Raji (cell line): Measurements from ENCODE around the gene PALLD.

Source experiments
- POLR2A ChIP-seq: IDR thresholded peaks from 2 replicates; pipeline ENCODE4 v1.6.1; 2011; ENCODE audit warnings: low read depth, low read length, control low read depth; ENCODE audit not compliant: insufficient read depth

PALLD gene

DNA sequence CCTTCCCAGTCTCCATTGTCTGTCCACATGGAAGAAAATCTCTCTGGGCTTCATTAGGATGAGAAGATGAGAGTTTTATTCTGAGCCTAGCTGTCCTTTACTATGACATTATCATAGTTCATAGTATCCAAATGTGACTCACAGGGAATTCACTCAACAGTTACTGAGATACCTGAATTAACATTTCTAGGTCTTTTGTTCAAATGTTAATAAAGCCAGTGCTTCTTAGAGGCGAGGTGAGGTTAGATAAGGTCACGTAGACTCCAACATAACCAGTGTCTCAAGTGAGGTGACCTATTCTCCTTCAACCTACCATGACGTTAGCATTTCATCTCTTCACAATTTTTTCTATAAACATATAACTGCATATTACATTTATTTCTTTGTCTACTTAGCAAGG lies 67.2 kb downstream of the PALLD start:
- no peak for TF ChIP-seq POLR2A

DNA sequence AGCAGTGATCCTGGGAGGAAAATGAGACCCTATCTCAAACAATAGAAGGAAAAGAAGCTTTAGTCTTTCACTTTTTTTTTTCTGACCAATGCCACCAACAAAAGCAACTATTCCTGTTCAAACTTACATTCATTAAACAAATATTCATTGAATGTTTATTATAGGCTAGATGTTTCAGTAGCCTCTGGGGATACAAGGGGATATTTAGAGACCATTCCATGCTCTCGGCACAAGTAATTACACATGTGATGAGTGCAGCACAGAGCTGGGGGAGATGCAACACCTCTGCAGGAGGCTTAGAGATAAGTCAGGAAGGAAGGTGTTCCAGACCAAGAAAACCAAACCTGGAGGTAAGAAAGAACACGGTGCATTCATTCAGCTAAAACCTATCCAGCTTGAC lies 68.3 kb downstream of the PALLD start:
- no peak for TF ChIP-seq POLR2A

DNA sequence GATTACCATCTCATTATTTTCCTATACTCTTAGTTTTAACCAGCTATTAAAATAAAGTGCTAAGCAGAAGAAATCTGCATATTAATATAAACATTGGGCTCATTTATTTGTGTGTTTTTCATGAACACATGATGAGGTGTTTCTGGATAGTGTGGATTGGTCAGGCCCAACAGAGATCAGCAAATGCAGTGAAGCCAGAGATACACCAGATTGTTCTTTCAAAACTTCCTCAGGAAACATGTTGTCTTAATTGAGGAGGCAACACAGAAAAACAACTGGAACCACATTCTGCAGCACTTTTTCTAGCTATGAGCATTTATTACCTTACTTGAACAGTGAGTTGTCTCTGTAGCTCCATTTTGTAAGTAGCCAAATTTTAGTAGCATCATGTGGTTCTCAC lies 69.9 kb downstream of the PALLD start:
- TF ChIP-seq POLR2A = no peak

DNA sequence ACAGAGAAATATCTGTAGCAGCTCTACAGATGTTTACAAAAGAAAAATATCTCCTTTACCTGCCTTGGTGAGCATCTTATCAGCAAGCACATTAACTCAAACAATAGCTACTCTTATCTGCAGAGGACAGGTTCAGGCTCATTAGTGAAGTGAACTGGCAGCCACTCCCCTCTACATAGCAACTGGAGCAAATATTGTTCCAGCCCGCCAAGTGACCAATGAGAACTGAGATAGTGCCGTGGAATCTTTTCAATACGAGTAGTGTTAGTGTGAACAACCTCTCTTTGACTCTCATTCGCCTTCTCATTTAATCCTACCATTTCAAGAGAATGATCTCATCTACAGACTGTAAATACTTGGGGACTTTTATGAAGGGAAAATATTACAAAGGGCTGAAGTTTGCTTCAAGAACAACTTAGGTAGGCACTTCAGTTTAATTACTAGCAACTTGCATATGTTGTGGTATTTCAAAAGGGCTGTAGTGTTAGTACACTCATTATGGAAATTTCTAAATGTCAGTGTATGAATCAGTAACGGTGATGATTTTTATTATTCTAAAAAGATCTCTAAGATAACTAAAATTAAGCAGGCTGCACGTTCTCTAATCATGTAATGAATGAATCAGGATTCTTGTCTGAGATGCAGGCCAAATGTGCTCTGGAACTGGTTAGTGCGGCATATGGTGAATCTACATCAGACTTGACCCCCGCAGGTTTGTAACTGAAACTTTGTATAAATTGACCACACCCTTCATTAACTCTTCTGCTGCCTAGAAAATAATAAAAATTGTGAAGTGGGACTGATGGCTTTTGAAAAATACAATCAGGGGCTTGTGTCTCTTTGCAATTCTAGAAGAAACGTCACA lies 72.4 kb downstream of the PALLD start:
- TF ChIP-seq POLR2A = no peak

DNA sequence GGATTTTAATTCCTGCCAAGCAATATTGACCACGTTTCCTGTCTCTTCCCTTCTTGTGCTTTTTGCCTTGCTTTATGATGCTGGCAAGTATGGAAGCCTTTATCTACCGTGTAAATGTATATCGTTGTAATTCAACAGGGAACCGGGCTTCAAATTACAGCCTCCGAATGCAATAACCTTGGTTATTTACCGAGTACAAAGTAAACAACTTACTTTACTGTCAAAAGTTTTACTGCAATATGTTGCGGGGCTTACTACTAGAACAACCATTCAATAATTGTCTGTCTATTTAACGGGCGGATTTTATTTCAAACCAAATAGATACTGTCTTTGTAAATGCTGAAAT lies 73.1 kb downstream of the PALLD start:
- no peak for TF ChIP-seq POLR2A

DNA sequence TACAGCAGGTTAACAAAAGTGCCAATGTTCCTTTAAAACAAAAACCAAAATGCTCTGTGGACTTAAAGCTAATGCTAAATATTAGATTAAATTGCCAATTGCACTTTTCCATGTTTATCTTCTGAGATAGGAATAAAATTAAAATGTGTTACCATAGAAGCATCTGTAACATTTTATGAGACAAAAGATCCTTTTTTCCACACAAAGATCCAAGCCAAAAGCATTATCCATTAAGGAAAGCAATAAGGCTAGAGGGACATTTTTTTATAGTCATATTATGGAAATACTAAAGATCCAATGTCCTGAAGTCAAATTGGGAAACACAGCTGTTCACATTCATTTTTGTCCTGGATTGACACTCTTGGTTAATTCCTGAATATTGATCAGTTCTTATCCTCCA lies 73.6 kb downstream of the PALLD start:
- TF ChIP-seq POLR2A = no peak

DNA sequence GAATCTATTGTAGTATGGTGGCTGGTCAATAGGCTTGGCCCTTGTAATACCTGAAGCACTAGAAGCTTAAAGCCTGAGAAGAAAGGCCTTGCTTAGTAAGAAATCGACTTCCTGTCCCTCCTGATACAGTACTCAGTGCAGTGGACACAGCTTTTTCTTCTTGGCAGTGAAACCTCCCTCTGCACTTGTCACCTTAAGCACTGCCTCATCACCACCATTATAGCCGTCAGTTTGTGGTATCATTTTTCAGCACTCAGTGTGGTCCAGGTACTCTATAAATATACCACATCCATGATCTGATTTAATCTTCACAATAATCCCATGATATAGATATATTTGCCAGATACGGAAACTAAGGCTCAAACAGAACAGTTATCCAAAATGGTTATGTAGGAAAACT lies 75.2 kb downstream of the PALLD start:
- TF ChIP-seq POLR2A = no peak

DNA sequence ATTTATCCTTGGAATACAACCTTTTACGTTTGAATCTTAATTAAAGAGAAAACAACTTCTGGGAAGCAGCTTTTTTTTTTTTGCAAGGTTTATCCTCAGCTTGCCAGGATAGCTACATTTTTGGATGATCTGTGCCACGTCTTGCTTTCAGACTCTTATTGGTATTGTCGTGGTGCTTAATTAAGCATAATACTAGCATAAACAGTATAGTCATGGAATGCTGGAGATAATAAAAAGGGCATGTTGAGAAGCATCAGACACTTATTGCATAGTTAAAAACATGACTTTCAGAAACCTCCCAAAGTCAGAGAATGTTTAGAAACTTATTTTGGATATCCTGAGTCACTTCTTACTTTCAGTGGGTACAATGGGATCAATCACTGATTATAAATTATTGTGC lies 77.0 kb downstream of the PALLD start:
- TF ChIP-seq POLR2A = no peak

DNA sequence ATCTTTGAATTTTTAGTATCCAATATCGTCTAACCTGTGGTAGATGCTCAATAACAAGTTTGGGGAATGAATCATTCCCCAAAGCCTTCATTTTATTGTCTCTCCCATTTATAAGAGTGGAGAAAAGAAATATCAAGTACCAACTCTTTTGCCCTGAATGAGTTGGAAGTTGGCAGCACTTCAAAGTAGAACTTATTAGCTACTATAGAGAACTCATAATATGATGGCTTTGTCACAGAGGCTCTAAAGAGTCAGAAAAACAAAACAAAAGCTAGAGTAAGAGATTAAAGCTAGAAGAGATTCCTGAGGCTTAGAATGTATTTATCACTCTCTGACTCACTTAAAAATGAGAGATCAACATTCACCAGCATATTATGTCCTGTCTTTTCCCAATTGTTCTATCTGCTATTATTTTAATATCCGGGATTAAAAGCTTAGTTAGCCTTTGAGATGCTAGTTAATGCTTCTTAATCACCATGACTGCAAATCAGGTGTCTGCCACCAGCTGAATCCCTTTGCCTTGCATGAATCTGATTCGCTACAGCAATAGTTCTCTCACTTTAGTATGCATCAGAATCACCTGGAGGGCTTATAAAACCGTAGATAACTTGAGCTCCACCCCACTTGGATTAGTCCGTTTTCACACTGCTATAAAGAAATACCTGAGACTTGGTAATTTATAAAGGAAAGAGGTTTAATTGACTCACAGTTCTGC lies 77.9 kb downstream of the PALLD start:
- TF ChIP-seq POLR2A = no peak

DNA sequence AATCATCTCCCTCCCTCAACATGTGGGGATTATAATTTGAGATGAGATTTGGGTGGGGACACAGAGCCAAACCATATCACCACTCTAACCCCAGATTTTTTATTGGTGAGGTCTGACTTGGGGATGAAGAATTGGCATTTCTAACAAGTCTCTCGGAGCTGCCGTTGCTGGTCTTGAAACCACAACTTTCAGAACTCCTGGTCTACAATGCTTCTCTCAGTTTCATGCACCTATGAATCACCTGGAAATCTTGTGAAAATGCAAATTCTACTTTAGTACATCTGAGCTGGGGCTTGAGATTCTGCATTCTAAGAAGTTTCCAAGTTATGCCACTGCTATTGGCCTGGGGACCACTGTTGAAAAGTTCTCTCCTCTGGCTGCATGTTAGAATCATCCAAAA lies 78.6 kb downstream of the PALLD start:
- TF ChIP-seq POLR2A = no peak

DNA sequence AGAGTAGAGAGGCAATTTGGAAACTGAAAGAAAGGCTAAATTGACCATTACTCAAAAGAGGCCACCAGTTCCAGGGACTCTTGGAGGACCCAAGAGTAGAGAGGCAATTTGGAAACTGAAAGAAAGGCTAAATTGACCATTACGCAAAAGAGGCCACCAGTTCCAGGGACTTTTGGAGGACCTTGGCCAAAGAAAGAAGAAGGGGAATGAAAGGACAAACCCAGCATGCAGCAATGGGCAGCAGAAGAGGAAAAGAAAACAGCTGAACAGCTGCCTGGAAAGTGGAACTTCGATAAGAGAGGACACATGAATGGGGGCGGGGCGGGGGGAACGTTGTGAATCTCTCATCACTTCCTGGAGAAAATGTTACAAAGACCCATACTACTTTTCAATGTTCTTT lies 80.8 kb downstream of the PALLD start:
- TF ChIP-seq POLR2A = no peak

DNA sequence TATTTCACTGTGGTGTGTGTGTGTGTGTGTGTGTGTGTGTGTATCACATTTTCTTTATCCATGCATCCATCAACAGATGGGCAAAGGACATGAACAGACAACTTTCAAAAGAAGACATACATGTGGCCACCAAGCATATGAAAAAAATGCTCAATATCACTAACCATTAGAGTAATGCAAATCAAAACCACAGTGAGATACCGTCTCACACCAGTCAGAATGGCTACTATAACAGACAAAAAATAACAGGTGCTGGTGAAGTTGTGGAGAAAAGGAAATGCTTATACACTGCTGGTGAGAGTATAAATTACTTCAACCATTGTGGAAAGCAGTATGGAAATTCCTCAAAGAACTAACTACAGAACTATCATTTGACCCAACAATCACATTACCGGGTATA lies 83.4 kb downstream of the PALLD start:
- no peak for TF ChIP-seq POLR2A

DNA sequence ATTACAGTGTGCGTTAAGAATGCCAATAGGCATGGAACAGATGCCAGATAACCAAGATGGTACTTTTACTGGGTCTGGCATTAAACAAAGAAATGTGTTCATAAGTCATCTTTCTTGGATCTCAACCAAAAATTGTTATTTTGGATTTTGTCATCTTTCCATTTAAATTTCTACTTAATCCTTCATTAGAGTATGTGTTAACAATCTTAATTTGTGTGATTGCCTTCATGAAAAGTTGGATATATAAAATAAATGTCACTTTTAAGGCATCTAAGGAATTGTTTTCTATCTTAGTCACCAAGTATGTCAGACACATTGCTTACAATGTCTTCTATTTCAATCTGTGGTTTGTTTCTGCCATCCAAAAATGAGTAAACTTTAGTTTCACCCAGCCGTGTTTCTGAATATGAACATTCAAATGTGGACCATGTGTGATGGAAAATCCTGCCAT lies 87.5 kb downstream of the PALLD start:
- no peak for TF ChIP-seq POLR2A

DNA sequence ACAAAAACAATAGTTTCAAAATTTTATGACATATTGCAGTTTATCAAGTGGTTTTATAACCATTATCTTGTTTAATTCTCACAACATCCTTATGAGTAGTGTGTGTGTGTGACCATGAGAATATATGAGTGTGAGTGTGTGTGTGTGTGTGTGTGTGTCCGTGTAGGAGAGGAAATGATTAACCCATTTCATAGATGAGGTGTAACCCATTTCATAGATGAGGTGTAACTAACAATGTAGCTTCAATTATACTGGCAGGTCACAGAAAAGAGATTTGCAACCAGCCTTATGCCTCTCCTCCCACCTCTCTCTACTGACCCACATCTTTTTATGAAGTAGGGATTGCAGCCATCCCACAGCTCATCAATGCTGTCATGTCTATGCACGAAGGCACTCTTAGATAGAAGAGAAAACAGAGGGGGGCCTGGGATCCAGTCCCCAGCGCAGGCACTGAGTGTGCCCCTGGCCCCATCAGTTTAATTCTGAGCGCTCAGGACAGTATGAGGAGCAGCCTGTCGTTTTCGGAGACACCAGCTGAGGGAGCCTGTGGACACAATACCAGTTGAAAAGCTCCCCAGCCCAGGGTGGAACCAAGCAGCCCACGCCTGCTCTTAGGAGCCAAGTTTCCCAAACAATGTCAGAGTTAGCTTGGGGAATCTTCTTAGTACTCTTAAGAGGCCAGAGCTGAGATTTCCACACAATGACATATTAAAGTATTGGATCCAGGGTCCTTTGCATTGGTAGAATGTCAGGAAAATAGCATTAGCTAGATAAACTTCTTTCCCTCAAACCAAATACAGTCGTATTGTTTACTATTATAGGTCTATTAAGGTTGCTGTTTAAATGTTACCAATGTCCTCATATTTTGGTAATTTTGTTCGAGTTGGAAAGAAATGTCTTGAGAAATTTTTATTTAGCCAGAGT lies 88.6 kb downstream of the PALLD start:
- TF ChIP-seq POLR2A = no peak

DNA sequence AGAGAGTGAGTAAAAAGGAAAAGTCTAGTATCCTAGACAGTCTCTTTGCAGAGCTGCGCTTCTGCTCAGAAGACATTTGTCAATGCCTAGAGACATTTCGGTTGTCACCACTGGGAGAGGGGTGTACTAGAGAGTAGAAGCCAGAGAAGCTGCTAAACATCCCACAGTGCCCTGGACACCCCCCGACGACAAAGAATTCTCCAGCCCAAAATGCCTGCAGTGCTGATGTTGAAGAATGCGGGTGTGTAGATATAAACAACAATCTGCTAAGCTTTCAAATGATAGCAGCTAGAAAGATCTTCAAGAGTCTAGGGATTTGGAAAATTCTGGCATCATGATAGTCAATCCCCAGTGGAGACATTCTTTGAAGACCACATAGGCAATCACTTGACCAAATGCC lies 90.1 kb downstream of the PALLD start:
- TF ChIP-seq POLR2A = no peak
